Spleen (tissue), 11 donors: ENCODE measurements around the gene SLC25A45. TPM values are rescaled to one million over a fixed set of nuclear protein-coding genes. Genes with fewer than 3 reads are reported as not detected.

Experiments used
- DNase-seq: peaks from one replicate; pipeline ENCODE4 v3.0.0-alpha.2; 2020
- H3K27ac ChIP-seq, 8 donors: fragments of 200-600 bp; sonication (generic) in 7 of 8; 1 replicate in 4 of 8; 2 replicates in 4 of 8; pipeline versions ENCODE4 v1.5.0 to v1.8.0; 2016 to 2021; ENCODE audit warnings: inconsistent platforms in 4 of 8, mild to moderate bottlenecking in 4 of 8, moderate library complexity in 1 of 8
- H3K27me3 ChIP-seq, 7 donors: fragments of 200-600 bp; sonication (generic) in 6 of 7; replicated peaks in 1 of 7; 1 replicate in 4 of 7; 2 replicates in 3 of 7; pipeline versions ENCODE4 v1.5.0 to v1.8.0; 2016 to 2021; ENCODE audit warnings: inconsistent platforms in 3 of 7, mild to moderate bottlenecking in 1 of 7
- H3K36me3 ChIP-seq, 6 donors: fragments of 200-600 bp; sonication (generic) in 5 of 6; 1 replicate in 4 of 6; 2 replicates in 2 of 6; pipeline versions ENCODE4 v1.5.0 to v1.8.0; 2016 to 2021; ENCODE audit warnings: inconsistent platforms in 2 of 6
- H3K4me1 ChIP-seq, 6 donors: fragments of 200-600 bp; sonication (generic) in 5 of 6; 1 replicate in 3 of 6; 2 replicates in 3 of 6; pipeline versions ENCODE4 v1.5.0 to v1.8.0; 2016 to 2021; ENCODE audit warnings: inconsistent platforms in 3 of 6
- H3K4me3 ChIP-seq, 8 donors: fragments of 200-600 bp; sonication (generic) in 7 of 8; 1 replicate in 4 of 8; 2 replicates in 4 of 8; pipeline versions ENCODE4 v1.5.0 to v1.8.0; 2016 to 2021; ENCODE audit warnings: inconsistent platforms in 4 of 8, mild to moderate bottlenecking in 4 of 8, moderate library complexity in 2 of 8
- H3K9me3 ChIP-seq, 8 donors: fragments of 200-600 bp; sonication (generic) in 7 of 8; 1 replicate in 4 of 8; 2 replicates in 4 of 8; pipeline versions ENCODE4 v1.5.0 to v1.8.0; 2016 to 2021; ENCODE audit warnings: inconsistent platforms in 4 of 8
- CTCF ChIP-seq, 11 experiments: fragments of 200-600 bp in 7 of 11; fragments of 450-650 bp in 4 of 11; sonication (generic) in 4 of 11; IDR thresholded peaks in 8 of 11; conservative IDR thresholded peaks in 3 of 11; 1 replicate in 7 of 11; 2 replicates in 4 of 11; pipeline versions ENCODE4 v1.4.0 to v1.8.0; 2016 to 2021; ENCODE audit warnings: antibody characterized with exemption in 11 of 11, inconsistent platforms in 4 of 11, mild to moderate bottlenecking in 1 of 11
- POLR2A ChIP-seq, 3 donors: fragments of 450-650 bp; IDR thresholded peaks; one replicate each; pipeline ENCODE4 v1.5.1; 2017; ENCODE audit warnings: antibody characterized with exemption in 3 of 3, mild to moderate bottlenecking in 1 of 3
- POLR2AphosphoS5 ChIP-seq, 3 donors: sonication (generic); formaldehyde crosslinking; IDR thresholded peaks; one replicate each; pipeline ENCODE4 v1.5.1; 2017; ENCODE audit warnings: antibody characterized with exemption in 3 of 3
- WGBS, 5 donors: extraction: QIAGEN DNeasy Blood & Tissue Kit in 3 of 5; methylation state at CpG; one replicate each; pipeline versions ENCODE4 v1.1.5 to v1.1.7; 2013 to 2018; 5-methylcytosine and 5-hydroxymethylcytosine counted together
- intact Hi-C: fragments of 100-400 bp; cut with DNase I; formaldehyde crosslinking; loops from one replicate; pipeline ENCODE4 v1.15.0; 2023; ENCODE audit warnings: low total_unique reads
- polyA plus RNA-seq, 3 donors: library from polyadenylated mRNA; stranded (reverse); fragments of 200-250 nt; gene quantifications; one replicate each; pipeline ENCODE4 v1.2.1, GENCODE V29; 2013
- total RNA-seq, 7 donors: library from RNA; depleted of rRNA in 3 of 7; stranded (reverse); fragments of >200 nt in 3 of 7; fragmentation: NEBNext Ultra II Directional in 4 of 7; extraction: Animal tissue kit (Norgen Biotek cat#: 25700) in 4 of 7; gene quantifications; one replicate each; pipeline versions ENCODE4 v1.1.0 to v1.2.1, GENCODE V29; 2016 to 2021
- donor health status: healthy with polysubstance abuse.
- donor health status: DM: no; HTN: no; CAD: no; lungs with moderate emphysema.
- donor health status: DM: no; HTN: no; CAD: no.
- donor health status: Bipolar disorder and iron deficiency.
- donor health status: healthy.
- donor health status: DM: no; HTN: no; CAD: no.
- donor health status: DM: yes; HTN: yes; CAD: no.

Gene SLC25A45
- total and polyA plus RNA-seq, 10 donors: 11.6 to 33.4 (median 24.9) TPM

- H3K27ac ChIP-seq: peak overlapping the region; percentile 65 to 91 (median 84)
- H3K36me3 ChIP-seq: peaks cover 7 to 100% (median 82%) of the 10 kb centered on the region in 6 donors
- no peaks in the 10 kb centered on the region for H3K9me3 ChIP-seq
- no peaks in the 10 kb centered on the region for H3K27me3 ChIP-seq
- TF ChIP-seq CTCF (IDR thresholded peaks at IDR 0.05 in 8 of 11, conservative IDR thresholded peaks at IDR 0.05 in 3 of 11) (no peak), POLR2A (IDR thresholded peaks at IDR 0.05) (no peak), POLR2AphosphoS5 (IDR thresholded peaks at IDR 0.05) (peak; percentile 60 to 87 (median 71))
- intact Hi-C loops: no loop called here
- peak overlapping the region in 1 of 8 donors; percentile 35 for H3K4me3 ChIP-seq
- peaks cover 14 to 69% (median 57%) of the 10 kb centered on the region in 6 donors for H3K4me1 ChIP-seq
- no peak for DNase-seq
- 23 to 53% (median 31%) methylated on average over 8 to 12 of the region's 12 CpGs for WGBS, 5 donors
These were observed 21.2 kb upstream of the SLC25A45 start for GRCh38 chr11:65403607-65404121.

GRCh38 chr11:65402790-65403189 lies 20.3 kb upstream of the SLC25A45 start:
- Histone ChIP-seq H3K4me3 (no peak overlapping the region), H3K36me3 (peaks cover 7 to 100% (median 82%) of the 10 kb centered on the region in 6 donors), H3K27me3 (no peaks in the 10 kb centered on the region), H3K4me1 (peaks cover 14 to 60% (median 48%) of the 10 kb centered on the region in 6 donors), H3K27ac (peak overlapping the region in 5 of 8 donors; percentile 82 to 91 (median 86)), H3K9me3 (no peaks in the 10 kb centered on the region)
- WGBS, 5 donors: 66 to 81% (median 71%) methylated on average over 2 of the region's 2 CpGs
- DNase-seq: no peak
- TF ChIP-seq POLR2AphosphoS5 (IDR thresholded peaks at IDR 0.05) (no peak), CTCF (IDR thresholded peaks at IDR 0.05 in 8 of 11, conservative IDR thresholded peaks at IDR 0.05 in 3 of 11) (no peak), POLR2A (IDR thresholded peaks at IDR 0.05) (no peak)
- intact Hi-C loops: no loop called here

GRCh38 chr11:65401803-65402248 lies 19.4 kb upstream of the SLC25A45 start:
- peaks cover 14 to 50% (median 40%) of the 10 kb centered on the region in 6 donors for H3K4me1 ChIP-seq
- peaks cover 7 to 100% (median 83%) of the 10 kb centered on the region in 6 donors for H3K36me3 ChIP-seq
- TF ChIP-seq CTCF (IDR thresholded peaks at IDR 0.05 in 8 of 11, conservative IDR thresholded peaks at IDR 0.05 in 3 of 11): no peak
- TF ChIP-seq POLR2AphosphoS5 (IDR thresholded peaks at IDR 0.05): no peak
- TF ChIP-seq POLR2A (IDR thresholded peaks at IDR 0.05): no peak
- no peaks in the 10 kb centered on the region for H3K9me3 ChIP-seq
- intact Hi-C loops: no loop called here
- no peak overlapping the region for H3K4me3 ChIP-seq
- 93 to 96% (median 95%) methylated on average over 10 of the region's 10 CpGs for WGBS, 5 donors
- no peaks in the 10 kb centered on the region for H3K27me3 ChIP-seq
- peak overlapping the region in 1 of 8 donors; percentile 2 for H3K27ac ChIP-seq
- DNase-seq: no peak

GRCh38 chr11:65401073-65401802 lies 18.8 kb upstream of the SLC25A45 start:
- Histone ChIP-seq H3K27ac (peak overlapping the region in 1 of 8 donors; percentile 23), H3K27me3 (no peaks in the 10 kb centered on the region), H3K4me1 (peaks cover 14 to 44% (median 36%) of the 10 kb centered on the region in 6 donors), H3K4me3 (no peak overlapping the region), H3K9me3 (no peaks in the 10 kb centered on the region), H3K36me3 (peaks cover 7 to 100% (median 83%) of the 10 kb centered on the region in 6 donors)
- 72 to 85% (median 81%) methylated on average over 14 to 16 of the region's 16 CpGs for WGBS, 5 donors
- no peak for TF ChIP-seq POLR2A (IDR thresholded peaks at IDR 0.05)
- no peak for TF ChIP-seq CTCF (IDR thresholded peaks at IDR 0.05 in 8 of 11, conservative IDR thresholded peaks at IDR 0.05 in 3 of 11)
- TF ChIP-seq POLR2AphosphoS5 (IDR thresholded peaks at IDR 0.05): no peak
- intact Hi-C loops: no loop called here
- DNase-seq: no peak
